NCI-H2107 treated with DMSO at 0.1 percent for 48 hours (cell line): ENCODE measurements around the gene DLD.
"Not testable (repeated sequence)": the region's sequence is repeated elsewhere in the genome, so short reads cannot be mapped to it uniquely, and the experiment has no call there.

Experiments
- DNase-seq: peaks from one replicate; lab custom pipeline; 2025; ENCODE audit not compliant: unreplicated experiment; lab: John Stamatoyannopoulos, UW

The DLD gene

GRCh38 chr7:107874111-107874510 lies 16.9 kb upstream of the DLD start:
- DNase-seq, result no peak

GRCh38 chr7:107874605-107875446 lies 16.2 kb upstream of the DLD start:
- DNase-seq, result peak; percentile 69

GRCh38 chr7:107876916-107877315 lies 14.1 kb upstream of the DLD start:
- DNase-seq, result no peak

GRCh38 chr7:107877731-107878382 lies 13.1 kb upstream of the DLD start:
- DNase-seq, result no peak

- no peak for DNase-seq
These were observed 12.3 kb upstream of the DLD start for GRCh38 chr7:107878636-107879035.

GRCh38 chr7:107879400-107880035 lies 11.5 kb upstream of the DLD start:
- peak; percentile 69 for DNase-seq

- no peak for DNase-seq
These were observed 8.2 kb upstream of the DLD start for GRCh38 chr7:107882766-107883165.

- DNase-seq, result no peak
These were observed 6.7 kb upstream of the DLD start for GRCh38 chr7:107884066-107884818.

GRCh38 chr7:107887827-107888226 lies 3.2 kb upstream of the DLD start:
- DNase-seq, result not testable (repeated sequence)

GRCh38 chr7:107889992-107890391 lies 991 bp upstream of the DLD start:
- no peak for DNase-seq

- no peak for DNase-seq
These were observed 456 bp upstream of the DLD start for GRCh38 chr7:107890493-107890961.

- no peak for DNase-seq
These were observed 818 bp downstream of the DLD start for GRCh38 chr7:107891636-107892366.

GRCh38 chr7:107892367-107892741 lies 1.4 kb downstream of the DLD start:
- DNase-seq, result not testable (repeated sequence)

GRCh38 chr7:107898997-107899594 lies 8.1 kb downstream of the DLD start:
- DNase-seq, result no peak

- DNase-seq, result no peak
These were observed 9.6 kb downstream of the DLD start for GRCh38 chr7:107900496-107901015.

GRCh38 chr7:107902381-107902780 lies 11.4 kb downstream of the DLD start:
- no peak for DNase-seq

- DNase-seq, result no peak
These were observed 16.8 kb downstream of the DLD start for GRCh38 chr7:107907790-107908189.

GRCh38 chr7:107909445-107909844 lies 18.5 kb downstream of the DLD start:
- no peak for DNase-seq

GRCh38 chr7:107911981-107912380 lies 21.0 kb downstream of the DLD start:
- DNase-seq, result no peak

- DNase-seq, result no peak
These were observed 22.9 kb downstream of the DLD start for GRCh38 chr7:107913851-107914250.
